Astrocyte of the spinal cord (primary cell): ENCODE results near the gene DOCK10.
A peak's percentile ranks its signal among the peaks of the same experiment; 100 is the strongest.

ENCODE experiments used
- DNase-seq: peaks from one replicate; pipeline ENCODE4 v3.0.0; 2011; ENCODE audit warnings: low read depth, low spot score
- H3K4me3 ChIP-seq: 2 replicates; pipeline ENCODE4 v1.5.1; 2011; ENCODE audit warnings: low read depth, mild to moderate bottlenecking, low read length, moderate library complexity
- CTCF ChIP-seq: IDR thresholded peaks from 2 replicates; pipeline ENCODE4 v1.5.1; 2012; ENCODE audit warnings: low read depth, mild to moderate bottlenecking, low read length, inconsistent platforms
- in situ Hi-C: cut with HindIII; loops from 2 replicates; pipeline ENCODE4 v1.10.0; 2017; ENCODE audit warnings: low sequenced_read_pairs

The DOCK10 gene

GRCh38 chr2:224915136-224915535 lies 127.1 kb downstream of the DOCK10 start:
- no peak for TF ChIP-seq CTCF
- no peak for DNase-seq
- H3K4me3 ChIP-seq: no peak overlapping the region
- in situ Hi-C loops: no loop called here

- no peak for TF ChIP-seq CTCF
- H3K4me3 ChIP-seq: no peak overlapping the region
- no peak for DNase-seq
- in situ Hi-C loops: no loop called here
Measured at GRCh38 chr2:224910574-224910925, 131.7 kb downstream of the DOCK10 start.

GRCh38 chr2:224909885-224910573 lies 132.2 kb downstream of the DOCK10 start:
- no peak overlapping the region for H3K4me3 ChIP-seq
- TF ChIP-seq CTCF: no peak
- in situ Hi-C loops: no loop called here
- peak; percentile 89 for DNase-seq

GRCh38 chr2:224908818-224909217 lies 133.4 kb downstream of the DOCK10 start:
- in situ Hi-C loops: no loop called here
- no peak for DNase-seq
- no peak overlapping the region for H3K4me3 ChIP-seq
- no peak for TF ChIP-seq CTCF

GRCh38 chr2:224904381-224904780 lies 137.9 kb downstream of the DOCK10 start:
- no peak overlapping the region for H3K4me3 ChIP-seq
- DNase-seq: peak; percentile 38
- in situ Hi-C loops: no loop called here
- TF ChIP-seq CTCF: no peak

- TF ChIP-seq CTCF: no peak
- no peak for DNase-seq
- no peak overlapping the region for H3K4me3 ChIP-seq
- in situ Hi-C loops: no loop called here
Measured at GRCh38 chr2:224903621-224904020, 138.6 kb downstream of the DOCK10 start.
